ENCODE measurements around the gene FERMT3.
A peak's percentile ranks its signal among the peaks of the same experiment; 100 is the strongest.

The FERMT3 gene

GRCh38 chr11:64235437-64236161 lies 29.1 kb downstream of the FERMT3 start:
- no peaks in the 10 kb centered on the region; the same call in 1 of the 2 replicates for H4K20me1 ChIP-seq (ENCODE audit: control insufficient read depth, insufficient read depth, low read depth, low read length)
- no peaks in the 10 kb centered on the region for H3K9me3 ChIP-seq (ENCODE audit: control insufficient read depth, insufficient read depth, low read length)
- no peaks in the 10 kb centered on the region for H3K9me2 ChIP-seq (replicated peaks; ENCODE audit: control insufficient read depth, low read length)
- H3K27ac ChIP-seq (ENCODE audit: low read depth, low read length) = peak overlapping the region; percentile 44
- no peak for TF ChIP-seq EZH2phosphoT487 (IDR thresholded peaks at IDR 0.05; ENCODE audit: borderline replicate concordance, low read length)
- no peak for TF ChIP-seq CTCF (IDR thresholded peaks at IDR 0.05; ENCODE audit: low read depth, low read length, poor library complexity, severe bottlenecking)
- peaks cover 82% of the 10 kb centered on the region for H3K4me1 ChIP-seq (ENCODE audit: control insufficient read depth, low read length)
- H3K4me2 ChIP-seq (ENCODE audit: low read length) = peak overlapping the region; percentile 98
- peaks cover 40% of the 10 kb centered on the region for H3K36me3 ChIP-seq (ENCODE audit: control insufficient read depth, low read length)
- no peaks in the 10 kb centered on the region for H3K27me3 ChIP-seq (ENCODE audit: control insufficient read depth, low read length)
- H3K4me3 ChIP-seq (ENCODE audit: low read length) = peak overlapping the region; percentile 90
- peaks cover 42% of the 10 kb centered on the region for H3F3A ChIP-seq (ENCODE audit: control insufficient read depth, insufficient read depth)
- peaks cover 29% of the 10 kb centered on the region for H3K79me2 ChIP-seq (ENCODE audit: control insufficient read depth, low read length)

GRCh38 chr11:64237484-64237951 lies 31.0 kb downstream of the FERMT3 start:
- TF ChIP-seq EZH2phosphoT487 (IDR thresholded peaks at IDR 0.05; ENCODE audit: borderline replicate concordance, low read length) (no peak), CTCF (IDR thresholded peaks at IDR 0.05; ENCODE audit: low read depth, low read length, poor library complexity, severe bottlenecking) (no peak)
- Histone ChIP-seq H3K36me3 (ENCODE audit: control insufficient read depth, low read length) (peaks cover 48% of the 10 kb centered on the region), H3K27ac (ENCODE audit: low read depth, low read length) (peak overlapping the region; percentile 97), H4K20me1 (ENCODE audit: control insufficient read depth, insufficient read depth, low read depth, low read length) (no peaks in the 10 kb centered on the region; the same call in 1 of the 2 replicates), H3K9me3 (ENCODE audit: control insufficient read depth, insufficient read depth, low read length) (no peaks in the 10 kb centered on the region), H3K27me3 (ENCODE audit: control insufficient read depth, low read length) (no peaks in the 10 kb centered on the region), H3K4me2 (ENCODE audit: low read length) (peak overlapping the region; percentile 92), H3K4me3 (ENCODE audit: low read length) (peak overlapping the region; percentile 99), H3K9me2 (replicated peaks; ENCODE audit: control insufficient read depth, low read length) (no peaks in the 10 kb centered on the region), H3K4me1 (ENCODE audit: control insufficient read depth, low read length) (peaks cover 68% of the 10 kb centered on the region), H3F3A (ENCODE audit: control insufficient read depth, insufficient read depth) (peaks cover 39% of the 10 kb centered on the region), H3K79me2 (ENCODE audit: control insufficient read depth, low read length) (peaks cover 28% of the 10 kb centered on the region)

- H3K4me2 ChIP-seq (ENCODE audit: low read length) = peak overlapping the region; percentile 92
Observed at GRCh38 chr11:64238076-64238475, 31.6 kb downstream of the FERMT3 start.

More at GRCh38 chr11:64238076-64238475, 31.6 kb downstream of the FERMT3 start:
- Histone ChIP-seq H3K9me2 (replicated peaks; ENCODE audit: control insufficient read depth, low read length) (no peaks in the 10 kb centered on the region), H3K36me3 (ENCODE audit: control insufficient read depth, low read length) (peaks cover 54% of the 10 kb centered on the region), H3K79me2 (ENCODE audit: control insufficient read depth, low read length) (peaks cover 34% of the 10 kb centered on the region), H4K20me1 (ENCODE audit: control insufficient read depth, insufficient read depth, low read depth, low read length) (no peaks in the 10 kb centered on the region; the same call in 1 of the 2 replicates), H3K9me3 (ENCODE audit: control insufficient read depth, insufficient read depth, low read length) (no peaks in the 10 kb centered on the region), H3K4me1 (ENCODE audit: control insufficient read depth, low read length) (peaks cover 71% of the 10 kb centered on the region), H3K27ac (ENCODE audit: low read depth, low read length) (peak overlapping the region; percentile 97), H3K4me3 (ENCODE audit: low read length) (peak overlapping the region; percentile 99), H3K27me3 (ENCODE audit: control insufficient read depth, low read length) (no peaks in the 10 kb centered on the region), H3F3A (ENCODE audit: control insufficient read depth, insufficient read depth) (peaks cover 34% of the 10 kb centered on the region)
- no peak for TF ChIP-seq EZH2phosphoT487 (IDR thresholded peaks at IDR 0.05; ENCODE audit: borderline replicate concordance, low read length)
- no peak for TF ChIP-seq CTCF (IDR thresholded peaks at IDR 0.05; ENCODE audit: low read depth, low read length, poor library complexity, severe bottlenecking)
